Parathyroid adenoma (tissue), 2 donors: ENCODE results near the gene NPRL2.

Source experiments
- H2AFZ ChIP-seq: fragments of 300-600 bp; sonication (generic); one replicate; pipeline ENCODE4 v1.7.0; 2017; ENCODE audit warnings: antibody characterized with exemption, mild to moderate bottlenecking
- H3K27ac ChIP-seq: fragments of 300-600 bp; sonication (generic); one replicate; pipeline ENCODE4 v1.7.0; 2017
- H3K27me3 ChIP-seq: fragments of 300-600 bp; sonication (generic); one replicate; pipeline ENCODE4 v1.7.0; 2017; ENCODE audit warnings: low read length; ENCODE audit not compliant: control insufficient read depth, insufficient read depth
- H3K36me3 ChIP-seq: fragments of 300-600 bp; sonication (generic); one replicate; pipeline ENCODE4 v1.7.0; 2017; ENCODE audit warnings: low read length; ENCODE audit not compliant: control insufficient read depth, insufficient read depth
- H3K4me1 ChIP-seq: fragments of 300-600 bp; sonication (generic); one replicate; pipeline ENCODE4 v1.7.0; 2017; ENCODE audit warnings: control low read depth
- H3K4me2 ChIP-seq: fragments of 300-600 bp; sonication (generic); one replicate; pipeline ENCODE4 v1.7.0; 2017; ENCODE audit warnings: low read length
- H3K4me3 ChIP-seq: fragments of 300-600 bp; sonication (generic); one replicate; pipeline ENCODE4 v1.7.0; 2017; ENCODE audit warnings: low read depth, low read length
- H3K79me2 ChIP-seq: fragments of 300-600 bp; sonication (generic); one replicate; pipeline ENCODE4 v1.7.0; 2017; ENCODE audit warnings: control low read depth
- H3K9ac ChIP-seq: fragments of 300-600 bp; sonication (generic); one replicate; pipeline ENCODE4 v1.7.0; 2017; ENCODE audit warnings: mild to moderate bottlenecking
- H3K9me3 ChIP-seq: fragments of 300-600 bp; sonication (generic); one replicate; pipeline ENCODE4 v1.7.0; 2017; ENCODE audit warnings: low read length; ENCODE audit not compliant: control insufficient read depth
- TF ChIP-seq, protein P1 (sequence below): fragments of 300-600 bp; sonication (generic); IDR thresholded peaks from one replicate; pipeline ENCODE4 v1.7.0; 2017; ENCODE audit warnings: antibody characterized with exemption, mild to moderate bottlenecking
- donor health status: primary hyperparathyroidism.

The NPRL2 gene

DNA sequence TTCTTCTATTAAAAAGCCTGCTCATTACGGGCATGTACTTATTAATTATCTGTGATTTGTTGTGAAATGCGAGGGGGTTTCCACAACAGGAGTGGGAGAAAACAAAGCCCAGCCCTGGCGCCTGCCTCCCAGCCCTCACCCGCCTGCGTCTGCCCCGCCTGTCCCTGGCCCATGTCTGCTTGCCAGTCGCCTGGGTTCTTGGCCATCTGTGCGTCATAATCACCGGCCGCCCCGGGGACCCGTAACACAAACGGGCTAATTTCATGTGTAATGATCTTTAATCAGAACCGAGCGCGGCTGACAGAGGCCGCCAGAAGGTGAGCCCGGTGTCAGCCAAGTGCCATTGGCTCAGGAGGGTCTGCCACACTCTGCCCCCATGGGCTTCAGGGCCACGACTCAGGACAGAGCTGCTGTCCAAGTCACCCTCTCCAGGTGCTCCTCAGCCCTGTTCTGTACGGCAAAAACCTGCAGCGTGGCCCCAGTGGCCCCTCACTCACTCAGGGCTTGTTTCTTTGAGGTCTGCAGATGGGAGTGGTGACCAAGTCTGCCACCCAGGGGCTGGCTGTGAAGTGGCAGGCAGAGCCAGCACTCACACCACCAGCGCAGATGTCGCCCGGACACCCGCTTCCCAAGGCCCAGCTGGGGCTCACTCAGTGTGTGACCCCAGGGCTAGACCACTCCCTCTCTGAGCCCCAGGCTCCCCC lies 37.6 kb upstream of the NPRL2 start:
- Histone ChIP-seq H3K9me3 (no peaks in the 10 kb centered on the region), H3K27me3 (no peaks in the 10 kb centered on the region), H3K4me3 (no peak overlapping the region), H3K27ac (no peak overlapping the region), H3K4me2 (no peak overlapping the region), H3K36me3 (no peaks in the 10 kb centered on the region), H2AFZ (no peak overlapping the region), H3K79me2 (no peaks in the 10 kb centered on the region), H3K9ac (no peak overlapping the region), H3K4me1 (peaks cover 11% of the 10 kb centered on the region)
- TF ChIP-seq, protein P1, sequence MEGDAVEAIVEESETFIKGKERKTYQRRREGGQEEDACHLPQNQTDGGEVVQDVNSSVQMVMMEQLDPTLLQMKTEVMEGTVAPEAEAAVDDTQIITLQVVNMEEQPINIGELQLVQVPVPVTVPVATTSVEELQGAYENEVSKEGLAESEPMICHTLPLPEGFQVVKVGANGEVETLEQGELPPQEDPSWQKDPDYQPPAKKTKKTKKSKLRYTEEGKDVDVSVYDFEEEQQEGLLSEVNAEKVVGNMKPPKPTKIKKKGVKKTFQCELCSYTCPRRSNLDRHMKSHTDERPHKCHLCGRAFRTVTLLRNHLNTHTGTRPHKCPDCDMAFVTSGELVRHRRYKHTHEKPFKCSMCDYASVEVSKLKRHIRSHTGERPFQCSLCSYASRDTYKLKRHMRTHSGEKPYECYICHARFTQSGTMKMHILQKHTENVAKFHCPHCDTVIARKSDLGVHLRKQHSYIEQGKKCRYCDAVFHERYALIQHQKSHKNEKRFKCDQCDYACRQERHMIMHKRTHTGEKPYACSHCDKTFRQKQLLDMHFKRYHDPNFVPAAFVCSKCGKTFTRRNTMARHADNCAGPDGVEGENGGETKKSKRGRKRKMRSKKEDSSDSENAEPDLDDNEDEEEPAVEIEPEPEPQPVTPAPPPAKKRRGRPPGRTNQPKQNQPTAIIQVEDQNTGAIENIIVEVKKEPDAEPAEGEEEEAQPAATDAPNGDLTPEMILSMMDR: no peak

DNA sequence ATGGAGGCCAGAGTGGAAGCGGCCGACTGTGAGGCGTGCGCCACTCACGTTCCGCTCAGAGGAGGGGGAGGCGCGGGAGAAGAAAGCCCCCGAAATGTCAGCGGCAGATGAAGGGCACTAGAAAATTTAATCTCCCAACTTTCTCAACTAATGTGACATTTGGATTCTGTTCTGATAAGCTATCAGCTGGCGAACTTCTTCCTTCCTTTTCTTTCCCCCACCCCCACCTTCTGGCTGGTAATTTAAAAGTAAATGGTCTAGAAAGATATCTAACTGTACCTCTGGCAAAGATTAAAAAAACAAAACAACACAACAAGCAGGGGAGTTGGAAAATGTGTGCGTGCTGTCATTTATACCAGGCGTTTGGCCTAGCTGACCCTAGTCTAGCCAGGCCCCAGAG lies 35.2 kb upstream of the NPRL2 start:
- no peak overlapping the region for H3K27ac ChIP-seq
- no peak overlapping the region for H3K9ac ChIP-seq
- H3K4me2 ChIP-seq: no peak overlapping the region
- H3K36me3 ChIP-seq: no peaks in the 10 kb centered on the region
- no peak overlapping the region for H3K4me3 ChIP-seq
- H2AFZ ChIP-seq: no peak overlapping the region
- peaks cover under 1% of the 10 kb centered on the region for H3K4me1 ChIP-seq
- no peaks in the 10 kb centered on the region for H3K9me3 ChIP-seq
- no peaks in the 10 kb centered on the region for H3K79me2 ChIP-seq
- H3K27me3 ChIP-seq: no peaks in the 10 kb centered on the region
- TF ChIP-seq, protein P1: no peak

DNA sequence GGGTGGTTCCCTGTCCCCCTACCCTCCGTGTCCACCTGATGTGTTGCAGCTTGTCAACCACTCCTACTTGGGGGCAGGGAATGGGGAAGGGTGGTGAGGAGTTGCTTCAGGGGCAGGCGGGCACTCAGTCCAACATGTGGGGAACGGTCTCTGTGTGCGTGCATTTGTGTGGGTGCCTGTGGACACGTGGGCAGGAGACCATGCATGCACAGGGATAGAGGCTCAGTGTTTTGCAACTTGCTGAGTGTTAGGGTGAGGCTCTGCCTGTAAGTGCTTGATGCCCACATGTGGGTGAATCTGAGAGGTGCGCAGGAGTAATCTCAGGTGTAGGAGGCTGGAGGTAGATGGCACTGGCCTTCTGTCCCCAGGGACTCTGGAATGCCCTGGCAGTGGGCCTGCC lies 33.2 kb upstream of the NPRL2 start:
- Histone ChIP-seq H3K4me1 (no peaks in the 10 kb centered on the region), H3K4me2 (no peak overlapping the region), H2AFZ (no peak overlapping the region), H3K9me3 (no peaks in the 10 kb centered on the region), H3K79me2 (no peaks in the 10 kb centered on the region), H3K9ac (no peak overlapping the region), H3K27ac (no peak overlapping the region), H3K36me3 (no peaks in the 10 kb centered on the region), H3K27me3 (no peaks in the 10 kb centered on the region), H3K4me3 (no peak overlapping the region)
- TF ChIP-seq, protein P1: no peak

DNA sequence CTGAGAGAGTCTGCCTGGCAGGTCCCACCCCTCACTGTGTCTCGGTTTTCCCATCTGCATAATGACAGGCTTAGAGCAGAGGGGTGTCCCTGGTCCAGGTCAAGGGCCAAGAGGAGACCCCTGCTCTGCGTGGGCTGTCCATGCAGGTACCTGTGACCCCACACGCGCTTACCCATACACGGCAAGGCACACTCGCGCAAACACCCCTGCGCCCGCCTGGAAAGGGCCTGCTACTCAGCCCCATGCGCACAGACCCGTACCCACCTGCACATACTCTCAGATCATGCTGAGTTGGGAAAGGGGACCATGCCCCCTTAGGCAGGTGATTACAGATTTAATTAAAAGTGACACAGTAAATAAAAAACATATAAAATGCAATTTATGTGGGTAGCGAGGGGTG lies 32.1 kb upstream of the NPRL2 start:
- Histone ChIP-seq H3K9me3 (no peaks in the 10 kb centered on the region), H3K9ac (no peak overlapping the region), H3K79me2 (no peaks in the 10 kb centered on the region), H2AFZ (no peak overlapping the region), H3K27ac (no peak overlapping the region), H3K4me1 (no peaks in the 10 kb centered on the region), H3K27me3 (no peaks in the 10 kb centered on the region), H3K4me2 (no peak overlapping the region), H3K36me3 (no peaks in the 10 kb centered on the region), H3K4me3 (no peak overlapping the region)
- TF ChIP-seq, protein P1: no peak

DNA sequence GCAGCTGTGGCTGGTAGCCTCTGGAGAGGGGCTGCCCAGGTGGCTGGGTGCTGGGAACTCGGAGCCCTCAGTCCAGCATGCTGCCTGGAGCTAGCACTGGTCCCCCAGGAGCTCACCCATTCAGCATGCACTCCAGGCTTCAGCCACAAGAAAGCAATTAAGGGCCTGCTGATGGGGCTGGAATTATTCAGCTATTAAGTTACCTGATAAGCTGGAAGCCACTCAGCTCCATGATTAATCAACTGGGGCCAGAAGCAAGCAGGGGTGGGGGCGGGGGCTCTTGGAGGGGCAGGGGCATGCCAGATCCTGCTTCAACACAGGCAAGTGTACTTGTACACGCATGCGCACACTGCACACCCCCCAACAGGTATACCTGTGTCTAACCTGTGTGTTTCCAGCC lies 30.8 kb upstream of the NPRL2 start:
- Histone ChIP-seq H3K9ac (no peak overlapping the region), H3K9me3 (no peaks in the 10 kb centered on the region), H3K27ac (no peak overlapping the region), H3K27me3 (no peaks in the 10 kb centered on the region), H3K36me3 (no peaks in the 10 kb centered on the region), H2AFZ (no peak overlapping the region), H3K4me1 (no peaks in the 10 kb centered on the region), H3K4me3 (no peak overlapping the region), H3K4me2 (no peak overlapping the region), H3K79me2 (no peaks in the 10 kb centered on the region)
- TF ChIP-seq, protein P1: no peak
